ENCODE data around the gene YWHAG. TPM values are rescaled to one million over a fixed set of nuclear protein-coding genes. Genes with fewer than 3 reads are reported as not detected.

YWHAG gene
- total and polyA plus RNA-seq, 4 donors, result 11.6 to 46.7 (median 43.5) TPM

- peak overlapping the region; percentile 73 to 82 (median 73) for H3K4me3 ChIP-seq (ENCODE audit: low read depth in 1 of 3, low read length in 3 of 3)
- H3K4me1 ChIP-seq (ENCODE audit: control insufficient read depth in 4 of 4, insufficient read depth in 4 of 4, low read length in 3 of 4), result peaks cover 12 to 44% (median 25%) of the 10 kb centered on the region in 4 donors
- H3K9ac ChIP-seq (ENCODE audit: low read depth in 1 of 2, low read length in 2 of 2), result peak overlapping the region; percentile 84 to 86
- DNase-seq (ENCODE audit: low spot score), result peak; percentile 92
- TF ChIP-seq, protein P1, sequence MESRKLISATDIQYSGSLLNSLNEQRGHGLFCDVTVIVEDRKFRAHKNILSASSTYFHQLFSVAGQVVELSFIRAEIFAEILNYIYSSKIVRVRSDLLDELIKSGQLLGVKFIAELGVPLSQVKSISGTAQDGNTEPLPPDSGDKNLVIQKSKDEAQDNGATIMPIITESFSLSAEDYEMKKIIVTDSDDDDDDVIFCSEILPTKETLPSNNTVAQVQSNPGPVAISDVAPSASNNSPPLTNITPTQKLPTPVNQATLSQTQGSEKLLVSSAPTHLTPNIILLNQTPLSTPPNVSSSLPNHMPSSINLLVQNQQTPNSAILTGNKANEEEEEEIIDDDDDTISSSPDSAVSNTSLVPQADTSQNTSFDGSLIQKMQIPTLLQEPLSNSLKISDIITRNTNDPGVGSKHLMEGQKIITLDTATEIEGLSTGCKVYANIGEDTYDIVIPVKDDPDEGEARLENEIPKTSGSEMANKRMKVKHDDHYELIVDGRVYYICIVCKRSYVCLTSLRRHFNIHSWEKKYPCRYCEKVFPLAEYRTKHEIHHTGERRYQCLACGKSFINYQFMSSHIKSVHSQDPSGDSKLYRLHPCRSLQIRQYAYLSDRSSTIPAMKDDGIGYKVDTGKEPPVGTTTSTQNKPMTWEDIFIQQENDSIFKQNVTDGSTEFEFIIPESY (IDR thresholded peaks at IDR 0.05), result peak; percentile 60
- TF ChIP-seq JUND (IDR thresholded peaks at IDR 0.05) (no peak), RAD21 (IDR thresholded peaks at IDR 0.05) (peak in 1 of 2 donors; percentile 32), SP1 (IDR thresholded peaks at IDR 0.05) (peak; percentile 78), EGR1 (IDR thresholded peaks at IDR 0.05; ENCODE audit: low read depth in 2 of 2) (peak; percentile 93 to 94), HNF4G (IDR thresholded peaks at IDR 0.05) (no peak), HNF4A (conservative IDR thresholded peaks at IDR 0.05) (peak in 1 of 2 donors; percentile 27), TAF1 (conservative IDR thresholded peaks at IDR 0.05) (peak; percentile 72), RXRA (IDR thresholded peaks at IDR 0.05) (peak in 1 of 2 donors; percentile 41), FOXA2 (IDR thresholded peaks at IDR 0.05) (no peak), GABPA (IDR thresholded peaks at IDR 0.05 in 1 of 2, conservative IDR thresholded peaks at IDR 0.05 in 1 of 2) (no peak), YY1 (IDR thresholded peaks at IDR 0.05) (peak; percentile 88), NR2F2 (IDR thresholded peaks at IDR 0.05) (no peak), FOXA1 (IDR thresholded peaks at IDR 0.05) (no peak)
- TF ChIP-seq, protein P2, sequence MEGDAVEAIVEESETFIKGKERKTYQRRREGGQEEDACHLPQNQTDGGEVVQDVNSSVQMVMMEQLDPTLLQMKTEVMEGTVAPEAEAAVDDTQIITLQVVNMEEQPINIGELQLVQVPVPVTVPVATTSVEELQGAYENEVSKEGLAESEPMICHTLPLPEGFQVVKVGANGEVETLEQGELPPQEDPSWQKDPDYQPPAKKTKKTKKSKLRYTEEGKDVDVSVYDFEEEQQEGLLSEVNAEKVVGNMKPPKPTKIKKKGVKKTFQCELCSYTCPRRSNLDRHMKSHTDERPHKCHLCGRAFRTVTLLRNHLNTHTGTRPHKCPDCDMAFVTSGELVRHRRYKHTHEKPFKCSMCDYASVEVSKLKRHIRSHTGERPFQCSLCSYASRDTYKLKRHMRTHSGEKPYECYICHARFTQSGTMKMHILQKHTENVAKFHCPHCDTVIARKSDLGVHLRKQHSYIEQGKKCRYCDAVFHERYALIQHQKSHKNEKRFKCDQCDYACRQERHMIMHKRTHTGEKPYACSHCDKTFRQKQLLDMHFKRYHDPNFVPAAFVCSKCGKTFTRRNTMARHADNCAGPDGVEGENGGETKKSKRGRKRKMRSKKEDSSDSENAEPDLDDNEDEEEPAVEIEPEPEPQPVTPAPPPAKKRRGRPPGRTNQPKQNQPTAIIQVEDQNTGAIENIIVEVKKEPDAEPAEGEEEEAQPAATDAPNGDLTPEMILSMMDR (IDR thresholded peaks at IDR 0.05; ENCODE audit: low read depth, low read length, missing input control), result no peak
- TF ChIP-seq, protein P3, sequence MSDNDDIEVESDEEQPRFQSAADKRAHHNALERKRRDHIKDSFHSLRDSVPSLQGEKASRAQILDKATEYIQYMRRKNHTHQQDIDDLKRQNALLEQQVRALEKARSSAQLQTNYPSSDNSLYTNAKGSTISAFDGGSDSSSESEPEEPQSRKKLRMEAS (IDR thresholded peaks at IDR 0.05), result peak; percentile 68
- TF ChIP-seq, protein P4, sequence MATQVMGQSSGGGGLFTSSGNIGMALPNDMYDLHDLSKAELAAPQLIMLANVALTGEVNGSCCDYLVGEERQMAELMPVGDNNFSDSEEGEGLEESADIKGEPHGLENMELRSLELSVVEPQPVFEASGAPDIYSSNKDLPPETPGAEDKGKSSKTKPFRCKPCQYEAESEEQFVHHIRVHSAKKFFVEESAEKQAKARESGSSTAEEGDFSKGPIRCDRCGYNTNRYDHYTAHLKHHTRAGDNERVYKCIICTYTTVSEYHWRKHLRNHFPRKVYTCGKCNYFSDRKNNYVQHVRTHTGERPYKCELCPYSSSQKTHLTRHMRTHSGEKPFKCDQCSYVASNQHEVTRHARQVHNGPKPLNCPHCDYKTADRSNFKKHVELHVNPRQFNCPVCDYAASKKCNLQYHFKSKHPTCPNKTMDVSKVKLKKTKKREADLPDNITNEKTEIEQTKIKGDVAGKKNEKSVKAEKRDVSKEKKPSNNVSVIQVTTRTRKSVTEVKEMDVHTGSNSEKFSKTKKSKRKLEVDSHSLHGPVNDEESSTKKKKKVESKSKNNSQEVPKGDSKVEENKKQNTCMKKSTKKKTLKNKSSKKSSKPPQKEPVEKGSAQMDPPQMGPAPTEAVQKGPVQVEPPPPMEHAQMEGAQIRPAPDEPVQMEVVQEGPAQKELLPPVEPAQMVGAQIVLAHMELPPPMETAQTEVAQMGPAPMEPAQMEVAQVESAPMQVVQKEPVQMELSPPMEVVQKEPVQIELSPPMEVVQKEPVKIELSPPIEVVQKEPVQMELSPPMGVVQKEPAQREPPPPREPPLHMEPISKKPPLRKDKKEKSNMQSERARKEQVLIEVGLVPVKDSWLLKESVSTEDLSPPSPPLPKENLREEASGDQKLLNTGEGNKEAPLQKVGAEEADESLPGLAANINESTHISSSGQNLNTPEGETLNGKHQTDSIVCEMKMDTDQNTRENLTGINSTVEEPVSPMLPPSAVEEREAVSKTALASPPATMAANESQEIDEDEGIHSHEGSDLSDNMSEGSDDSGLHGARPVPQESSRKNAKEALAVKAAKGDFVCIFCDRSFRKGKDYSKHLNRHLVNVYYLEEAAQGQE (IDR thresholded peaks at IDR 0.05), result peak; percentile 82
- H3K27me3 ChIP-seq (ENCODE audit: control insufficient read depth in 4 of 4, insufficient read depth in 4 of 4, low read length in 3 of 4), result no peaks in the 10 kb centered on the region
- no peaks in the 10 kb centered on the region for H3K9me3 ChIP-seq (ENCODE audit: control insufficient read depth in 4 of 4, low read length in 3 of 4)
- H3K36me3 ChIP-seq (ENCODE audit: control insufficient read depth in 4 of 4, insufficient read depth in 3 of 4, low read depth in 1 of 4, low read length in 3 of 4), result no peaks in the 10 kb centered on the region
- peak overlapping the region; percentile 100 for H3K27ac ChIP-seq (ENCODE audit: low read depth in 1 of 2, low read length in 2 of 2)
- 3% methylated on average over 56 of the region's 56 CpGs for WGBS
Observed at GRCh38 chr7:76303202-76304147, 55.3 kb downstream of the YWHAG start.
